SK-N-SH (cell line): ENCODE results near the gene CACNA2D3. TPM values are rescaled to one million over a fixed set of nuclear protein-coding genes. Genes with fewer than 3 reads are reported as not detected.

Experiments used
- CTCF ChIA-PET: fragments of 300-600, 350-600 bp; formaldehyde crosslinking; extraction: SDS; loops from one replicate; lab custom pipeline; 2021; lab: Yijun Ruan, JAX
- POLR2A ChIA-PET: fragments of 350-600 bp; sonication (Branson Sonifier 250); formaldehyde crosslinking; extraction: SDS; loops from one replicate; lab custom pipeline; 2020; ENCODE audit warnings: antibody characterized with exemption, inconsistent platforms; lab: Yijun Ruan, JAX
- DNase-seq: peaks from one replicate; pipeline ENCODE4 v3.0.0; 2012
- H2AFZ ChIP-seq: fragments of 200-600 bp; sonication (generic); 2 replicates; pipeline ENCODE4 v1.8.1; 2016; ENCODE audit warnings: antibody characterized with exemption, mild to moderate bottlenecking, low read depth
- H3F3A ChIP-seq: fragments of 200-600 bp; sonication (generic); replicated peaks from 2 replicates; pipeline ENCODE3; 2016; ENCODE audit warnings: antibody characterized with exemption, mild to moderate bottlenecking; ENCODE audit not compliant: insufficient read depth
- H3K27ac ChIP-seq, 2 experiments: fragments of 200-500 bp in 1 of 2; fragments of 200-600 bp in 1 of 2; sonication (Bioruptor generic) in 1 of 2; sonication (generic), shearing (Covaris generic) in 1 of 2; 2 replicates each; pipeline versions ENCODE4 v1.5.1 to v1.6.1; 2014 to 2016; ENCODE audit warnings: low read depth in 2 of 2, inconsistent platforms in 1 of 2, low read length in 1 of 2, mild to moderate bottlenecking in 1 of 2, mixed read lengths in 1 of 2
- H3K27me3 ChIP-seq: fragments of 200-600 bp; sonication (generic), shearing (Covaris generic); 2 replicates; pipeline ENCODE4 v1.6.1; 2016; ENCODE audit warnings: mixed run types; ENCODE audit not compliant: insufficient read depth
- H3K36me3 ChIP-seq, 2 experiments: fragments of 200-500 bp in 1 of 2; fragments of 200-600 bp in 1 of 2; sonication (Bioruptor generic) in 1 of 2; sonication (generic) in 1 of 2; replicated peaks in 1 of 2; 2 replicates each; pipeline versions ENCODE3 to v1.5.1; 2014 to 2016; ENCODE audit warnings: low read length in 1 of 2, mild to moderate bottlenecking in 1 of 2; ENCODE audit not compliant: insufficient read depth in 2 of 2, control insufficient read depth in 1 of 2
- H3K4me1 ChIP-seq, 2 experiments: fragments of 200-500 bp in 1 of 2; fragments of 200-600 bp in 1 of 2; sonication (Bioruptor generic) in 1 of 2; sonication (generic), shearing (Covaris generic) in 1 of 2; 2 replicates each; pipeline versions ENCODE4 v1.5.1 to v1.6.1; 2014 to 2016; ENCODE audit warnings: low read depth in 1 of 2, low read length in 1 of 2, mixed run types in 1 of 2; ENCODE audit not compliant: insufficient read depth in 2 of 2, control insufficient read depth in 1 of 2
- H3K4me2 ChIP-seq: fragments of 200-600 bp; sonication (generic), shearing (Covaris generic); 2 replicates; pipeline ENCODE4 v1.6.1; 2017; ENCODE audit warnings: mixed run types
- H3K4me3 ChIP-seq, 2 experiments: fragments of 200-500 bp in 1 of 2; fragments of 200-600 bp in 1 of 2; sonication (Bioruptor generic) in 1 of 2; sonication (generic), shearing (Covaris generic) in 1 of 2; 2 replicates each; pipeline versions ENCODE4 v1.5.1 to v1.8.1; 2014 to 2016; ENCODE audit warnings: low read depth in 2 of 2, inconsistent platforms in 1 of 2, low read length in 1 of 2, mild to moderate bottlenecking in 1 of 2, mixed read lengths in 1 of 2, moderate library complexity in 1 of 2
- H3K79me2 ChIP-seq: fragments of 200-600 bp; sonication (generic); 2 replicates; pipeline ENCODE4 v1.8.1; 2017; ENCODE audit warnings: mild to moderate bottlenecking; ENCODE audit not compliant: insufficient read depth
- H3K9ac ChIP-seq: fragments of 200-600 bp; sonication (generic); 2 replicates; pipeline ENCODE4 v1.6.1; 2017; ENCODE audit warnings: mixed run types
- H3K9me2 ChIP-seq: fragments of 200-600 bp; sonication (generic); 2 replicates; pipeline ENCODE4 v1.6.1; 2017; ENCODE audit warnings: mixed run types
- H3K9me3 ChIP-seq: fragments of 200-600 bp; sonication (generic); 2 replicates; pipeline ENCODE4 v1.6.1; 2017; ENCODE audit warnings: mixed run types, mild to moderate bottlenecking, moderate library complexity
- H4K20me1 ChIP-seq: fragments of 200-600 bp; sonication (generic); 2 replicates; pipeline ENCODE4 v1.6.1; 2017; ENCODE audit warnings: mild to moderate bottlenecking, mixed run types; ENCODE audit not compliant: insufficient read depth
- CHD2 ChIP-seq: fragments of 150-350 bp; IDR thresholded peaks from 2 replicates; pipeline ENCODE4 v1.6.1; 2018; ENCODE audit warnings: low read length; ENCODE audit not compliant: partially characterized antibody
- ELF1 ChIP-seq: IDR thresholded peaks from 2 replicates; pipeline ENCODE4 v1.4.0; 2012
- FOXM1 ChIP-seq: IDR thresholded peaks from 2 replicates; pipeline ENCODE4 v1.4.0; 2012; ENCODE audit warnings: low read depth, mild to moderate bottlenecking
- GATA2 ChIP-seq: sonication (generic); formaldehyde crosslinking; IDR thresholded peaks from 2 replicates; pipeline ENCODE4 v1.5.0; 2020; ENCODE audit warnings: mild to moderate bottlenecking, missing genetic modification reagents
- MEF2A ChIP-seq: IDR thresholded peaks from 2 replicates; pipeline ENCODE4 v1.4.0; 2012; ENCODE audit warnings: low read depth, borderline replicate concordance
- MXI1 ChIP-seq: IDR thresholded peaks from 2 replicates; pipeline ENCODE4 v1.6.1; 2012; ENCODE audit warnings: mild to moderate bottlenecking, low read depth, low read length, improper control_type of control experiment
- NFIC ChIP-seq: IDR thresholded peaks from 2 replicates; pipeline ENCODE4 v1.4.0; 2012; ENCODE audit warnings: borderline replicate concordance
- NRF1 ChIP-seq: IDR thresholded peaks from 2 replicates; pipeline ENCODE4 v1.6.1; 2012; ENCODE audit warnings: low read depth, mild to moderate bottlenecking, low read length
- RCOR1 ChIP-seq: fragments of 150-350 bp; IDR thresholded peaks from 2 replicates; pipeline ENCODE4 v1.6.1; 2017; ENCODE audit warnings: antibody characterized with exemption, low read length
- TAF1 ChIP-seq: IDR thresholded peaks from 2 replicates; pipeline ENCODE4 v1.6.1; 2012; ENCODE audit warnings: low read depth, mild to moderate bottlenecking, low read length, moderate library complexity, borderline replicate concordance
- YY1 ChIP-seq: IDR thresholded peaks from 2 replicates; pipeline ENCODE4 v1.4.0; 2012; ENCODE audit warnings: low read depth, mild to moderate bottlenecking
- WGBS: methylation state at CpG from one replicate; pipeline ENCODE4 v1.1.6; 2017; ENCODE audit warnings: low lambda C conversion rate; 5-methylcytosine and 5-hydroxymethylcytosine counted together
- polyA plus RNA-seq, 3 experiments: library from polyadenylated mRNA; depleted of rRNA; stranded (reverse); fragments of >200 nt; gene quantifications; 2 replicates each; pipeline ENCODE4 v1.2.3, GENCODE V29; 2012
- TF ChIP-seq, protein P1 (sequence below): fragments of 200-600 bp; sonication (generic); IDR thresholded peaks from 2 replicates; pipeline ENCODE4 v1.6.1; 2017; ENCODE audit warnings: antibody characterized with exemption, mild to moderate bottlenecking, moderate library complexity
- TF ChIP-seq, protein P2 (sequence below): IDR thresholded peaks from 2 replicates; pipeline ENCODE4; 2012

Gene CACNA2D3
- polyA plus RNA-seq, 1 of the 3 experiments (the other 2 are of a cell fraction): 0.15 TPM

DNA sequence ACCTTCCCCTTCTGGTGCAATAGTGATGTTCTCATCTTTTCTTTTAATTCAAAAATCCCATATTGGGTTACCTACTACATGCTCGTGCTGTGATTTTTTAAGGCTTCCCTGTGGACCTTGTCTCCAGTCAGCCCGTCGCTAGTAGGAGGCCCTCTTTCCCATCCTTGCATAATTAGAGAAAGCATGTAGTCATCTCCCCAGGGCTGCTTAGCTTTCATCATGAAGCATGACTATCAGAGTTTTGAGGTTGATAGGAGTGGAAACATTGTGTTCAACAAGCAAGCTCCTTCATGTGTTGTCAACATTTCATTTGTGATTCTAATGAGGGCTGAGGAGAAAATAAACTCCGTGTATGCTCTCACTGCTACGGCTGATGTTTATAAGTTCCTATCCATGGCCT is 814.2 kb downstream of the CACNA2D3 start:
- H3K9ac ChIP-seq: no peak overlapping the region
- H3F3A ChIP-seq: no peaks in the 10 kb centered on the region
- no peak overlapping the region for H3K4me3 ChIP-seq
- no peaks in the 10 kb centered on the region for H3K79me2 ChIP-seq
- H3K9me2 ChIP-seq: no peaks in the 10 kb centered on the region
- no peak overlapping the region for H3K4me2 ChIP-seq
- ChIA-PET CTCF (no interaction called here), POLR2A (no interaction called here)
- TF ChIP-seq RCOR1 (no peak), GATA2 (CRISPR knock-in tag) (no peak), FOXM1 (no peak), MXI1 (no peak), CHD2 (no peak), ELF1 (no peak), YY1 (no peak), NFIC (no peak), TAF1 (no peak)
- TF ChIP-seq, protein P1, sequence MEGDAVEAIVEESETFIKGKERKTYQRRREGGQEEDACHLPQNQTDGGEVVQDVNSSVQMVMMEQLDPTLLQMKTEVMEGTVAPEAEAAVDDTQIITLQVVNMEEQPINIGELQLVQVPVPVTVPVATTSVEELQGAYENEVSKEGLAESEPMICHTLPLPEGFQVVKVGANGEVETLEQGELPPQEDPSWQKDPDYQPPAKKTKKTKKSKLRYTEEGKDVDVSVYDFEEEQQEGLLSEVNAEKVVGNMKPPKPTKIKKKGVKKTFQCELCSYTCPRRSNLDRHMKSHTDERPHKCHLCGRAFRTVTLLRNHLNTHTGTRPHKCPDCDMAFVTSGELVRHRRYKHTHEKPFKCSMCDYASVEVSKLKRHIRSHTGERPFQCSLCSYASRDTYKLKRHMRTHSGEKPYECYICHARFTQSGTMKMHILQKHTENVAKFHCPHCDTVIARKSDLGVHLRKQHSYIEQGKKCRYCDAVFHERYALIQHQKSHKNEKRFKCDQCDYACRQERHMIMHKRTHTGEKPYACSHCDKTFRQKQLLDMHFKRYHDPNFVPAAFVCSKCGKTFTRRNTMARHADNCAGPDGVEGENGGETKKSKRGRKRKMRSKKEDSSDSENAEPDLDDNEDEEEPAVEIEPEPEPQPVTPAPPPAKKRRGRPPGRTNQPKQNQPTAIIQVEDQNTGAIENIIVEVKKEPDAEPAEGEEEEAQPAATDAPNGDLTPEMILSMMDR: no peak
- TF ChIP-seq, protein P2, sequence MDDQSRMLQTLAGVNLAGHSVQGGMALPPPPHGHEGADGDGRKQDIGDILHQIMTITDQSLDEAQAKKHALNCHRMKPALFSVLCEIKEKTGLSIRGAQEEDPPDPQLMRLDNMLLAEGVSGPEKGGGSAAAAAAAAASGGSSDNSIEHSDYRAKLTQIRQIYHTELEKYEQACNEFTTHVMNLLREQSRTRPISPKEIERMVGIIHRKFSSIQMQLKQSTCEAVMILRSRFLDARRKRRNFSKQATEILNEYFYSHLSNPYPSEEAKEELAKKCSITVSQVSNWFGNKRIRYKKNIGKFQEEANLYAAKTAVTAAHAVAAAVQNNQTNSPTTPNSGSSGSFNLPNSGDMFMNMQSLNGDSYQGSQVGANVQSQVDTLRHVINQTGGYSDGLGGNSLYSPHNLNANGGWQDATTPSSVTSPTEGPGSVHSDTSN: no peak
- no peaks in the 10 kb centered on the region; a peak in 1 of 4 replicates for H3K4me1 ChIP-seq
- no peaks in the 10 kb centered on the region for H3K36me3 ChIP-seq
- DNase-seq: no peak
- 86% methylated on average over 5 of the region's 5 CpGs for WGBS
- H2AFZ ChIP-seq: no peak overlapping the region
- H3K27me3 ChIP-seq: no peaks in the 10 kb centered on the region
- H3K9me3 ChIP-seq: no peaks in the 10 kb centered on the region
- H4K20me1 ChIP-seq: no peaks in the 10 kb centered on the region
- H3K27ac ChIP-seq: no peak overlapping the region

DNA sequence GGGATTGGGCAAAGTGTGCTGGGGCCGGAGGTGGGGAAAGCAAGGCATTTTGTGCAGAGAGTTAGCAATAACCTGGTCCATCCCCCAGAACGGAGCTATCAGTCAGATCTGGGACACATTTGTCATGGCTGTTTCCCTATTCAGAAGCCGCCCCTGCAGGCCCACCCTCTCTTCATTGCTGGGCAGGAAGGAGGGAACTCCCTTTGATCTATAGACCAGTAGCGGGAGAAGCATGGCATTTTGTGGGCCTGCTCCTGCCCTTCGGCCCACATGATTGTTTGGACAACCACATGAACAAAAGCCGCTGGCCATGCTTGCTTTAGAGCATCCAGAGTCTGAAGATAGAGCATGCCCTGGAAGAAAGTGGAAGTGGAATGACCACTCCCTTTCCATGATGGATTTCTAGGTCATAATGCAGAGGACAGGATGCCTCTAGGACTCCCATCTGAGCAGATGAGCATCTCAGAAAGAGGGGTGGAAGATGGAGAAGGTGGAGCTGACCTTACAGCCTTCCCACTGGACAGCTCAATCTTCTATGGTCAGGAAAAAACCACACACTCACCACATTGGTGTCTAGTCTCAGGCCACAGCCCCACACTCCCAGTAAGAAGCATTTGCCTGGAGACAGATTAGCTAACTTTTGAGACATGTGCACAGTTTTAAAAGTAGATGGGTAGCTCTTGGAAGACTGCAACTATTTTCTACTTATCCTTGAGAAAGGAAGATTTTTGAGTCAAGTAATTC is 817.4 kb downstream of the CACNA2D3 start:
- Histone ChIP-seq H3K79me2 (no peaks in the 10 kb centered on the region), H3K36me3 (no peaks in the 10 kb centered on the region), H3K4me2 (no peak overlapping the region), H3K27me3 (no peaks in the 10 kb centered on the region), H4K20me1 (no peaks in the 10 kb centered on the region), H2AFZ (no peak overlapping the region), H3K9me3 (no peaks in the 10 kb centered on the region), H3K9me2 (no peaks in the 10 kb centered on the region), H3K9ac (no peak overlapping the region), H3K4me1 (no peaks in the 10 kb centered on the region; a peak in 1 of 4 replicates), H3F3A (no peaks in the 10 kb centered on the region), H3K27ac (no peak overlapping the region), H3K4me3 (no peak overlapping the region)
- TF ChIP-seq, protein P1: no peak
- TF ChIP-seq NRF1: no peak
- TF ChIP-seq MEF2A: no peak
- 95% methylated on average over 4 of the region's 6 CpGs for WGBS
- no peak for DNase-seq
- ChIA-PET CTCF (interaction anchor here (1.3 kb wide), 1 partner anchor 20 kb away, joined by 4 read pairs; no protein-coding TSS in a partner anchor), POLR2A (no interaction called here)
